Measurements from ENCODE around the gene PGRMC2. TPM values are rescaled to one million over a fixed set of nuclear protein-coding genes. Genes with fewer than 3 reads are reported as not detected.

Gene PGRMC2
- total RNA-seq (10 to 100 TPM; 20.6 to 48.4 (median 29.9) TPM), polyA plus RNA-seq (10 to 100 TPM; 14.5 to 35.8 TPM)

- Histone ChIP-seq H3K9me3 (no peaks in the 10 kb centered on the region), H3K4me3 (peak within 1 kb of the TSS; percentile 58 to 78 (median 77)), H3K27me3 (no peaks in the 10 kb centered on the region), H3K36me3 (no peaks in the 10 kb centered on the region), H3K27ac (peak within 1 kb of the TSS; percentile 81 to 97 (median 92)), H3K4me1 (peaks cover 6 to 16% (median 14%) of the 10 kb centered on the region in 3 donors)
- intact Hi-C loops (cut with DNase I): no loop called here
- FAIRE-seq (no peak), ATAC-seq (peak; percentile 0 to 10 (median 6)), DNase-seq (peak in 2 of 6 donors; percentile 74 to 80)
- TF ChIP-seq CTCF (IDR thresholded peaks at IDR 0.05): no peak
- 0 to 1% methylated on average over 34 to 67 of the region's 67 CpGs for WGBS, 2 donors
These were observed at the start of gene PGRMC2 for GRCh38 chr4:128287141-128287870. PGRMC2 (minus strand) TSS chr4:128287813; CDS start chr4:128287790, 23 bp downstream.

GRCh38 chr4:128335541-128335940, 47.9 kb upstream of the PGRMC2 start:
- no peak for TF ChIP-seq CTCF (IDR thresholded peaks at IDR 0.05)
- intact Hi-C loops (cut with DNase I): no loop called here
- Histone ChIP-seq H3K27me3 (no peaks in the 10 kb centered on the region), H3K27ac (no peak overlapping the region), H3K4me1 (no peaks in the 10 kb centered on the region), H3K36me3 (no peaks in the 10 kb centered on the region), H3K4me3 (no peak overlapping the region), H3K9me3 (no peaks in the 10 kb centered on the region)
- DNase-seq: no peak
- WGBS, 2 donors: 88 to 93% methylated on average over 3 of the region's 3 CpGs
- FAIRE-seq: no peak
- no peak for ATAC-seq

GRCh38 chr4:128334256-128334655, 46.6 kb upstream of the PGRMC2 start:
- no peak overlapping the region for H3K27ac ChIP-seq
- no peak for TF ChIP-seq CTCF (IDR thresholded peaks at IDR 0.05)
- no peaks in the 10 kb centered on the region for H3K9me3 ChIP-seq
- ATAC-seq: no peak
- 68 to 76% methylated on average over 2 of the region's 2 CpGs for WGBS, 2 donors
- no peak overlapping the region for H3K4me3 ChIP-seq
- DNase-seq: no peak
- H3K27me3 ChIP-seq: no peaks in the 10 kb centered on the region
- intact Hi-C loops (cut with DNase I): no loop called here
- H3K36me3 ChIP-seq: no peaks in the 10 kb centered on the region
- no peaks in the 10 kb centered on the region for H3K4me1 ChIP-seq
- no peak for FAIRE-seq

- H3K27me3 ChIP-seq: no peaks in the 10 kb centered on the region
- WGBS, 2 donors: 90 to 95% methylated on average over 6 of the region's 6 CpGs
- no peaks in the 10 kb centered on the region for H3K9me3 ChIP-seq
- H3K36me3 ChIP-seq: no peaks in the 10 kb centered on the region
- H3K4me1 ChIP-seq: no peaks in the 10 kb centered on the region
- intact Hi-C loops (cut with DNase I): no loop called here
- FAIRE-seq (no peak), ATAC-seq (no peak), DNase-seq (no peak)
- no peak for TF ChIP-seq CTCF (IDR thresholded peaks at IDR 0.05)
- H3K27ac ChIP-seq: no peak overlapping the region
- H3K4me3 ChIP-seq: no peak overlapping the region
These were observed 45.9 kb upstream of the PGRMC2 start for GRCh38 chr4:128333309-128334018.

GRCh38 chr4:128332081-128332480, 44.5 kb upstream of the PGRMC2 start:
- no peak overlapping the region for H3K4me3 ChIP-seq
- FAIRE-seq (no peak), DNase-seq (no peak), ATAC-seq (no peak)
- H3K9me3 ChIP-seq: no peaks in the 10 kb centered on the region
- TF ChIP-seq CTCF (IDR thresholded peaks at IDR 0.05): no peak
- no peaks in the 10 kb centered on the region for H3K36me3 ChIP-seq
- H3K27me3 ChIP-seq: no peaks in the 10 kb centered on the region
- intact Hi-C loops (cut with DNase I): no loop called here
- no peaks in the 10 kb centered on the region for H3K4me1 ChIP-seq
- no peak overlapping the region for H3K27ac ChIP-seq
